PC-3 (cell line): ENCODE data around the gene HLA-F.

Experiments used
- CTCF ChIP-seq: fragments of 300-600 bp; sonication (generic); conservative IDR thresholded peaks from 2 replicates; pipeline ENCODE4 v1.5.1; 2017; ENCODE audit warnings: antibody characterized with exemption, low read depth, mild to moderate bottlenecking, low read length
- EZH2 ChIP-seq: fragments of 300-600 bp; sonication (generic); IDR thresholded peaks from one replicate; pipeline ENCODE4 v1.6.1; 2017; ENCODE audit warnings: antibody characterized with exemption, mild to moderate bottlenecking, low read length; ENCODE audit not compliant: unreplicated experiment

DNA sequence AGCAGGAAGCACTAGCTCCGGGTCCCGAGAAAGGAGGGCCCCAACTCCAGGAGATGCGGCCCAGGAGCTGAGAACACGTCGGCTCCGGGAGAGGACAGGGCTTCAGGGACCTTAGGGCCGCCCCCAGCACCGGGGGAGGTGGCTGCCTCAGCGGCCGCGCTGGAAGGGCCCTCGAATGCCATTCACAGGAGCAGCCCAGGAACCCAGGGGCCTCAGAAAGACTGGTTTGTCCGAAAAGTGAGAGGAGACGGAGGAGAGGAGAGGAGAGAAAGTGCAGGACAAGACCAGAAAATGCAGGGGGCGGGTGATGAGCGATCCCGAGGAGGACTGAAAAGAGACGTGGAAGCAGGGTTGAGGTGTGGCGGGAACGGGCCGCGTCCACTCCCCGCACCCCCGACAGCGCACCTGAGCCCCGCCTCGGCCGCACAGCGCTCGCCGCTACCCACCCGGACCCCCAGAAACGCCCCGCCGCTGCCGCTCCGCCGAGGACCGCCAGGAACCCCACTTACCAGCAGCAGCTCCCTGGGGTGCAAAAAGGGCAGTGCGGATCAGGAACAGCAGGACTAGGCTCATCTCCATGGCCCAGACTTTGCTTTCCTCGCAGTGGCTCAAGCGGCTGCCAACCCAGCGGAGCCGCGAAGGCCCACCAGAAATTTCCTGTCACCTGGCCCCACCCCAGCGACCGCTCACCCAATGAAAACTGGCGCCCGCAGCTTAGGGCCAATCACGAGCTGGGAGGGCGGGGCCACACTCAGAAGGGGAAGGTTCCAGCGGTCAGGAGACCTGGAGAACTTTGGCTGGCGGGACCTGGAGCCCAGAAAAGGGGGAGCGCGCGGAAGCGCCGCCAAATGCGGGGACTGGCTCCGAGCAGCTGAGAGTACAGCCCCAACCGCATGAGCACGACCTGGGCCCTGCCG lies 25.4 kb downstream of the HLA-F start:
- no peak for TF ChIP-seq CTCF
- TF ChIP-seq EZH2 = no peak
